ENCODE results near the gene FAM181A.

- no peak for TF ChIP-seq PTBP1 (IDR thresholded peaks at IDR 0.05; ENCODE audit: low read depth, low read length)
- TF ChIP-seq CTCF (IDR thresholded peaks at IDR 0.05 in 2 of 3, conservative IDR thresholded peaks at IDR 0.05 in 1 of 3; ENCODE audit: insufficient read depth in 2 of 3, low read depth in 1 of 3, low read length in 3 of 3) = no peak
- no peak for TF ChIP-seq STAT6 (CRISPR knock-in tag; IDR thresholded peaks at IDR 0.05)
- no peak for TF ChIP-seq GABPA (tag; conservative IDR thresholded peaks at IDR 0.05; ENCODE audit: low read depth)
- TF ChIP-seq FOXM1 (IDR thresholded peaks at IDR 0.05; ENCODE audit: low read depth) = no peak
- no peak for TF ChIP-seq FOXM1 (CRISPR knock-in tag; IDR thresholded peaks at IDR 0.05; ENCODE audit: low read depth)
- TF ChIP-seq SMC3 (conservative IDR thresholded peaks at IDR 0.05; ENCODE audit: insufficient read depth, low read depth, low read length) = no peak
- TF ChIP-seq MEIS2 (IDR thresholded peaks at IDR 0.05; ENCODE audit: partially characterized antibody) = no peak
- no peak for TF ChIP-seq NR1H2 (CRISPR knock-in tag; IDR thresholded peaks at IDR 0.05)
- TF ChIP-seq NCOR1 (IDR thresholded peaks at IDR 0.05) = no peak
- no peak for TF ChIP-seq ZKSCAN1 (IDR thresholded peaks at IDR 0.05; ENCODE audit: low read depth, low read length)
Measured at GRCh38 chr14:93965287-93965821, 38.2 kb downstream of the FAM181A start.
